Esophagus mucosa (tissue), 1 donor: ENCODE results near the gene NR1H4. TPM values are rescaled to one million over a fixed set of nuclear protein-coding genes. Genes with fewer than 3 reads are reported as not detected.
A peak's percentile ranks its signal among the peaks of the same experiment; 100 is the strongest.
"Not testable (repeated sequence)": the region's sequence is repeated elsewhere in the genome, so short reads cannot be mapped to it uniquely, and the experiment has no call there.

ENCODE experiments used
- ATAC-seq: fragments of 200-7000 bp; cut with Tn5 transposase; one replicate; pipeline ENCODE4 v1.9.1; 2020
- total RNA-seq: library from RNA; stranded (reverse); gene quantifications from one replicate; pipeline ENCODE4 v1.2.4, GENCODE V29; 2023
- donor health status: DM: yes; HTN: yes; CAD: no.

NR1H4 gene
- not detected for total RNA-seq

- ATAC-seq: no peak
Observed at GRCh38 chr12:100473716-100474150, at the start of gene NR1H4. Gene NR1H4, plus strand, starts transcription at chr12:100473866. Its CDS starts 19,458 bp downstream, at chr12:100493324.

GRCh38 chr12:100426145-100426544 lies 47.5 kb upstream of the NR1H4 start:
- no peak for ATAC-seq

- peak; percentile 75 for ATAC-seq
Observed at GRCh38 chr12:100427078-100427477, 46.6 kb upstream of the NR1H4 start.

GRCh38 chr12:100430251-100430650 lies 43.4 kb upstream of the NR1H4 start:
- not testable (repeated sequence) for ATAC-seq

GRCh38 chr12:100433701-100434100 lies 40.0 kb upstream of the NR1H4 start:
- ATAC-seq: no peak

GRCh38 chr12:100434177-100434576 lies 39.5 kb upstream of the NR1H4 start:
- no peak for ATAC-seq

GRCh38 chr12:100435957-100436356 lies 37.7 kb upstream of the NR1H4 start:
- ATAC-seq: no peak

- ATAC-seq: no peak
Observed at GRCh38 chr12:100437038-100437841, 36.4 kb upstream of the NR1H4 start.

GRCh38 chr12:100439797-100440196 lies 33.9 kb upstream of the NR1H4 start:
- ATAC-seq: no peak

- no peak for ATAC-seq
Observed at GRCh38 chr12:100442403-100442802, 31.3 kb upstream of the NR1H4 start.

GRCh38 chr12:100443434-100443833 lies 30.2 kb upstream of the NR1H4 start:
- no peak for ATAC-seq

GRCh38 chr12:100445081-100445481 lies 28.6 kb upstream of the NR1H4 start:
- ATAC-seq: no peak

GRCh38 chr12:100447381-100447780 lies 26.3 kb upstream of the NR1H4 start:
- no peak for ATAC-seq

GRCh38 chr12:100448656-100449055 lies 25.0 kb upstream of the NR1H4 start:
- no peak for ATAC-seq

- ATAC-seq: no peak
Observed at GRCh38 chr12:100450735-100451134, 22.9 kb upstream of the NR1H4 start.

- no peak for ATAC-seq
Observed at GRCh38 chr12:100453951-100454350, 19.7 kb upstream of the NR1H4 start.

- no peak for ATAC-seq
Observed at GRCh38 chr12:100455896-100456295, 17.8 kb upstream of the NR1H4 start.

- ATAC-seq: no peak
Observed at GRCh38 chr12:100458191-100458590, 15.5 kb upstream of the NR1H4 start.

GRCh38 chr12:100460702-100461101 lies 13.0 kb upstream of the NR1H4 start:
- no peak for ATAC-seq

- ATAC-seq: no peak
Observed at GRCh38 chr12:100461330-100461973, 12.2 kb upstream of the NR1H4 start.

- ATAC-seq: no peak
Observed at GRCh38 chr12:100463661-100464060, 10.0 kb upstream of the NR1H4 start.

GRCh38 chr12:100464529-100464928 lies 9.1 kb upstream of the NR1H4 start:
- no peak for ATAC-seq

GRCh38 chr12:100468126-100468525 lies 5.5 kb upstream of the NR1H4 start:
- ATAC-seq: no peak

- no peak for ATAC-seq
Observed at GRCh38 chr12:100472325-100472724, 1.3 kb upstream of the NR1H4 start.
